DOHH2 (cell line): ENCODE measurements around the gene MAGIX.

Source experiments
- EZH2phosphoT487 ChIP-seq: fragments of 200-600 bp; sonication (generic); IDR thresholded peaks from 2 replicates; pipeline ENCODE4 v1.6.1; 2017; ENCODE audit warnings: borderline replicate concordance, mild to moderate bottlenecking, antibody characterized with exemption, low read length, moderate library complexity, mixed read lengths
- TF ChIP-seq, protein P1 (sequence below): fragments of 200-600 bp; sonication (generic); IDR thresholded peaks from one replicate; pipeline ENCODE4 v1.5.1; 2014; ENCODE audit warnings: antibody characterized with exemption, mild to moderate bottlenecking, low read depth, low read length; ENCODE audit not compliant: poor library complexity, severe bottlenecking

DNA sequence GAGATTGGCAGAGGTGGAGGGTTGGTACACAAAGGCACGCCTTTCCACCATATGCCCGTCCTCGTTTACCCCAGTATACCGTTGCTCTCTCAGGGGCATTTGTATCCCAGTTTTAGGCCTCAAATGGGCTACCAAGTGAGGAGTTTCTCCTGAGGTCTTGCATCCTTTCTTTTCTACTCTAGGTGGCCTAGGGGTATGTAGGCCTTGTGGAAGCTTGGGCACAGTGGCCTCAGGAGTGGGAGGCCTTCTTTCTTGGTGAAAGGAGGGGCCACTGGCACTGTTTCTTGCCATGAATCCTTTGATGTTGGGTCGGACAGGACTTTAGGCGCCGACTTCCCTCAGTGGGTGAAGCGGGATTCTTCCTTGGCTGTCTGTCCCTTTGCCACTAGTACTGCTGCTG is 15.3 kb upstream of the MAGIX start:
- TF ChIP-seq, protein P1, sequence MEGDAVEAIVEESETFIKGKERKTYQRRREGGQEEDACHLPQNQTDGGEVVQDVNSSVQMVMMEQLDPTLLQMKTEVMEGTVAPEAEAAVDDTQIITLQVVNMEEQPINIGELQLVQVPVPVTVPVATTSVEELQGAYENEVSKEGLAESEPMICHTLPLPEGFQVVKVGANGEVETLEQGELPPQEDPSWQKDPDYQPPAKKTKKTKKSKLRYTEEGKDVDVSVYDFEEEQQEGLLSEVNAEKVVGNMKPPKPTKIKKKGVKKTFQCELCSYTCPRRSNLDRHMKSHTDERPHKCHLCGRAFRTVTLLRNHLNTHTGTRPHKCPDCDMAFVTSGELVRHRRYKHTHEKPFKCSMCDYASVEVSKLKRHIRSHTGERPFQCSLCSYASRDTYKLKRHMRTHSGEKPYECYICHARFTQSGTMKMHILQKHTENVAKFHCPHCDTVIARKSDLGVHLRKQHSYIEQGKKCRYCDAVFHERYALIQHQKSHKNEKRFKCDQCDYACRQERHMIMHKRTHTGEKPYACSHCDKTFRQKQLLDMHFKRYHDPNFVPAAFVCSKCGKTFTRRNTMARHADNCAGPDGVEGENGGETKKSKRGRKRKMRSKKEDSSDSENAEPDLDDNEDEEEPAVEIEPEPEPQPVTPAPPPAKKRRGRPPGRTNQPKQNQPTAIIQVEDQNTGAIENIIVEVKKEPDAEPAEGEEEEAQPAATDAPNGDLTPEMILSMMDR: no peak
- no peak for TF ChIP-seq EZH2phosphoT487
